Retinal pigment epithelial cell (primary cell): Measurements from ENCODE around the gene PIK3R5.
A peak's percentile ranks its signal among the peaks of the same experiment; 100 is the strongest.

Experiments
- DNase-seq: peaks from one replicate; pipeline ENCODE4 v3.0.0-alpha.2; 2010; ENCODE audit warnings: low read depth
- H3K4me3 ChIP-seq: 2 replicates; pipeline ENCODE4 v1.5.1; 2011; ENCODE audit warnings: mild to moderate bottlenecking, low read length, control low read depth, moderate library complexity
- CTCF ChIP-seq: conservative IDR thresholded peaks from 2 replicates; pipeline ENCODE4 v1.5.1; 2011; ENCODE audit warnings: low read depth, low read length, control low read depth, inconsistent platforms

The PIK3R5 gene

GRCh38 chr17:8837563-8838075 is 127.9 kb downstream of the PIK3R5 start:
- no peak overlapping the region for H3K4me3 ChIP-seq
- DNase-seq = no peak
- TF ChIP-seq CTCF = no peak

DNA sequence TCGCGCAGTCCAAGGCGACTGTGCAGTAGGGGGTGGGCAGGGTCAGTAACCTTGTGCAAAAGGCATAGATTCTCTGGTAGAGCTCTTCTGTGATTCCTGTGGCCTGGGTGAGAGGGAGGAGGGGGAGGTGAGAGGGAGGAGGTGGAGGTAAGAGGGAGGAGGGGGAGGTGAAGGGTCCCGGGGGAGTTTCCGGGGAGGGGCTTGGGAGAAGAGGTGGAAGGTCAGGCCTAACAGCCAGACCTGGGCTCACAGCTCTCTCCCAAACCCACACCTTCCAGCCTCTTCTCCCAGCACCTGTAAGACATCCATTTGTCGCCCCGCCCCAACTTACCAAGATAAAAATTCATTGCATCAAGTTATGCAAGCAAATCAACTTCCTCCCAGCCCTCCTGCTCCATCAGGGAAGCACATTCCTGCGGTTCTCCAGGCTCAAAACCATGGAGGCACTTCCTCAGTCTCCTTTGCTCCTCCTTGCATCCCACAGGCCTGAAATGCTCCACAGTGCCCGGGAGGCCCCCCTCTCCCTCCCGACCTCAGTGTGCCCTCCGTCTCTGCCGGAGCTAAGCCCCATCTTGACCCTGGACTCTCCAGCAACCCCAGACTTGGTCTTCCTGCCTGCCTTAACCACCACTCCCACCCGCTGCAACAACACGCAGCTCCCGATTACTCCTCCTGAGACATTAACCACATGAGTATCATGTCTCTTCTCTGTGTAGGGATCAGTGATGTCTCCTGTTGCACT is 128.5 kb downstream of the PIK3R5 start:
- TF ChIP-seq CTCF = no peak
- no peak overlapping the region for H3K4me3 ChIP-seq
- no peak for DNase-seq

DNA sequence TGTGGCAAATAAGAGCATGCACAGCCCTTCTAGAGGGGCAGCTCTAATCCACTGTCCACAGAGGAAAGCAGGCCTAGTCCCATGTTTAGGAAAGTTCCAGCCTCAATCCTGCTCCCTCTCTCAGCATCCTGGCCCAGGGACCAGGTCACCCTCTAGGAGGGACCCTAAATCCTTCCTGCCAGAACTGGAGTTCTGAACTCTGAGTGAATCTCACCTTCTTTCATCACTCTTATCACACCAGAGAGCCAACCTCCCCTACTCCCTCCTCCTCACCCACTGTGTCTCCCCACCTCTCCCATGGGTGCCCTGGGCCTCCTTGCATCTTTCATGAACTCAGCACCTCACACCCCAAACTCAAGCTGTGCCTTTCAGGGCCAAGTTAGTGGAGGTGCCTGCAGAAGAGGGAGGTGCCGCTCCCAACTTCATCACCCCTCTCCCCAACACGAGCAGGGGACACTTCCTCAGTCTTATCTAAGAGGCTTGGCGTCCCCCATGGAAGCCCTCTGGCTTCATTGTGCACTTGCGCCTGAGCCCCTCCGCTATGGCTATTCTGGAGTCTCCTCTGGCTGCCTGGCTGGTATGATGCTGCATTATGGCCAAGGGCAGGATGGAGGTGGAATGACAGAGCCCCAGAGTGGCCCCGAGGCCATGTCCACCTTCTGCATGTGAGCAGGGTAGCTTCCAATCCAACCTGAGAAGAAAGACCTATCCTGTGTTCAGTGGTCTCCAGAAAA is 129.7 kb downstream of the PIK3R5 start:
- no peak for DNase-seq
- no peak overlapping the region for H3K4me3 ChIP-seq
- TF ChIP-seq CTCF = no peak

DNA sequence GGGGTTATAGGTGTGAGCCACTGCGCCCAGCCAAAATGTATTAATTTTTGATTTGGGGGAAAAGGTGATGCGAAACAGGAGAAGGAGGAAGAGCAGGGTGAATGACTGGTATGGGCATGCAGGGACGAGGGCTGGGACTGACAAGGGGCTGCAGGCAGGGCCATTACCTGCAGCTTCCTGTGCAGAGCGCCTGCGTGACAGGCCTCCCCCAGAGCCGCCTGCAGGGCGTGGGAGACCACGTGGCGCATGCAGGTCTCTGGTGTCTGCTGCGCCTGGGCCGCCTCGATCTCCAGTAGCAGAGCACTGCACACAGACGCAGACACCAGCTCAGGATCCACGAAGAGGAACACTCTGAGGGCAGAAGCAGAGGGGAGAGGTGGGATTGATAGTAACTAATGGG is 130.4 kb downstream of the PIK3R5 start:
- no peak for DNase-seq

GRCh38 chr17:8832711-8833352 is 132.7 kb downstream of the PIK3R5 start:
- no peak for DNase-seq
- TF ChIP-seq CTCF = peak; percentile 24
- H3K4me3 ChIP-seq = no peak overlapping the region

More for the DNA sequence above, 130.4 kb downstream of the PIK3R5 start:
- TF ChIP-seq CTCF = no peak
- H3K4me3 ChIP-seq = no peak overlapping the region

- no peak overlapping the region for H3K4me3 ChIP-seq
- TF ChIP-seq CTCF = no peak
- DNase-seq = no peak
Observed at GRCh38 chr17:8831234-8831849, 134.2 kb downstream of the PIK3R5 start.
